GM21515 (cell line): ENCODE results near the gene NFE2L3.
"Not testable (repeated sequence)": the region's sequence is repeated elsewhere in the genome, so short reads cannot be mapped to it uniquely, and the experiment has no call there.

Source experiments
- ATAC-seq: cut with Tn5 transposase; IDR thresholded peaks from one replicate; pipeline ENCODE4 v1.9.1; 2021; ENCODE audit not compliant: unreplicated experiment

Gene NFE2L3

DNA sequence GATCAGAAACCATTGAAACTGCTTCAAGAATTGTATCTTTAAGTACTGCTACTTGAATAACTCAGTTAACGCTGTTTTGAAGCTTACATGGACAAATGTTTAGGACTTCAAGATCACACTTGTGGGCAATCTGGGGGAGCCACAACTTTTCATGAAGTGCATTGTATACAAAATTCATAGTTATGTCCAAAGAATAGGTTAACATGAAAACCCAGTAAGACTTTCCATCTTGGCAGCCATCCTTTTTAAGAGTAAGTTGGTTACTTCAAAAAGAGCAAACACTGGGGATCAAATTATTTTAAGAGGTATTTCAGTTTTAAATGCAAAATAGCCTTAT lies 33.8 kb downstream of the NFE2L3 start:
- ATAC-seq, result no peak

- ATAC-seq, result no peak
Observed at GRCh38 chr7:26186364-26187311, 34.6 kb downstream of the NFE2L3 start.

- no peak for ATAC-seq
Observed at GRCh38 chr7:26187380-26188205, 35.6 kb downstream of the NFE2L3 start.

DNA sequence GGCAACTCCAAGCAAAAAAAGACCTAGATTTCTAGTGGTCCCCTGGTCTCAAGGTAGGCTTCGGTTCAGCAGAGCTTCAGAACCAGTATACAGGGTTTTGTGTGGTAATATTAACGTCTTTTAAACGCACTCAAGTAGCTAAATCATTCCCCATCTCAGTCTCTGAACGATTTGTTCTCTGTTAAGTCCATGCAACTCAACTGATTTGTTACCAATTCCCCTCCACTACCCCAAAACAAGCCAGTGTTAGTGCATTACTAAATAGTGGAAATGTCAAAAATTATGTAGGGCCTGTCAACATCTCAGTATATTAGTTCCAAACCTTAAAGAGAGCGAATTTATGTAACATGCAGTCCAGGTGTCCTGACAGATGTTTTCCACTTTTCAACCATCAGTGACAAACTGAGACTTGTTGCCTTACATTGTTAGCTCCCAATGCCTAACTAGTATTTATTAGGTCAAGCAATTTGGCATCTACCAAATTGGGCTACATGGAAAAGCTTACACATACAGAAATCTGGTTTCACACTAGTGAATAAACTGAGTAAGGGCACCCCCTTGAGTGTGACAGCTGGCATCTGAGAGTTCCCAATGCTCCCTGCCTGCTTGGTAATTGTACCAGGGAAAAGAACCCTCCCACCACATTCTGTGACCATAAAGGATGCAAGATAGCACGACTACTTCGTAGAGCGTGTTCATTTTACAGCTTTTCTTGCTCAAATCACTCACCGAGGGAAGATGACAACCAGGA lies 36.4 kb downstream of the NFE2L3 start:
- no peak for ATAC-seq

DNA sequence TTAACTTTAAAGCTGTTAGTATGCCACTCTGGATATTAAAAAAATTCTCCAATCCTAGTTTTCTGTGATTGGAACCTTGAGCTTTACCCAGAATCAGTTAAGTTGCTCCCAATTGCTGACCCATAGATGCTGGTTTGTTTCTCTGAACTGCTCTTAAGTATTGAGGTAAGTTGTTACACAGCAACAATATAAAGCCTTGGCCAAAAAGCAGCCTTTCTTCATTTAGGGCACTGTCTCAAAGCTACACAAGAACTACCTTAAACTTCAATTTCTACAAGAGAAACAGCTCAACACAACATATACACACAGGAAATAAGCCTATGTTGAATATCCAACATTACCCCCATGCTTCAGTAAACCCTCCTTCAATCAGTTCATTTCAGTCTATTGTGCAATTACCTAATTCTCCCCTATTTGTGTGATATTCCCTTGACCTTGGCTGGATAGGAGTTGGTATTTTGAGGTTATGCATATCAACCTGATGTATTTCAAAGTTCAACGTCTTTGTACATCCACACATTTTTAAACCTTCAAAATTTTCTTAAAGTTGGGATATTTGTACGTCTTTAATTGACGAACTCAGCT lies 37.1 kb downstream of the NFE2L3 start:
- no peak for ATAC-seq

GRCh38 chr7:26189697-26190096 lies 37.7 kb downstream of the NFE2L3 start:
- no peak for ATAC-seq

- ATAC-seq, result no peak
Observed at GRCh38 chr7:26190417-26190869, 38.4 kb downstream of the NFE2L3 start.

- ATAC-seq, result no peak
Observed at GRCh38 chr7:26191233-26191973, 39.4 kb downstream of the NFE2L3 start.

- no peak for ATAC-seq
Observed at GRCh38 chr7:26191974-26192479, 40.0 kb downstream of the NFE2L3 start.

GRCh38 chr7:26192485-26193087 lies 40.6 kb downstream of the NFE2L3 start:
- ATAC-seq, result no peak

GRCh38 chr7:26193432-26194207 lies 41.6 kb downstream of the NFE2L3 start:
- no peak for ATAC-seq

GRCh38 chr7:26194764-26195163 lies 42.8 kb downstream of the NFE2L3 start:
- not testable (repeated sequence) for ATAC-seq

DNA sequence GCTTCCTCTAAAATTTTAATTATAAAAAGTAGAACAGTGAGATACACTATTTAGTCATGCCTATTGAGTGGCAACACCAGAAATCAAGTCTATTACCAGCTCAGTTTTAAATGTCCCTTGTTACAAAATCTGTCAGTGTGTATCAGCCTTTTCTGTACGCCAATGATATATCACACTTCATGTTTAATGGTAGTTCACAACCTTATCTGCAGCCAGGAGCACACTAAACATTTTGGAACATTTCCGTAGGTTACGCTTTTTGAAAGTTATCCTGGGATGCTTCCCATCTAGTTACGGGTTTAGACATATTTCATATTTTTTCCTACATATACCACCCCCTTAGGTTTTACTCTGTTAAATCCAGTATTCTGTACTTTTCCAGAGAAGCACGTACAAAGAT lies 43.2 kb downstream of the NFE2L3 start:
- ATAC-seq, result no peak

DNA sequence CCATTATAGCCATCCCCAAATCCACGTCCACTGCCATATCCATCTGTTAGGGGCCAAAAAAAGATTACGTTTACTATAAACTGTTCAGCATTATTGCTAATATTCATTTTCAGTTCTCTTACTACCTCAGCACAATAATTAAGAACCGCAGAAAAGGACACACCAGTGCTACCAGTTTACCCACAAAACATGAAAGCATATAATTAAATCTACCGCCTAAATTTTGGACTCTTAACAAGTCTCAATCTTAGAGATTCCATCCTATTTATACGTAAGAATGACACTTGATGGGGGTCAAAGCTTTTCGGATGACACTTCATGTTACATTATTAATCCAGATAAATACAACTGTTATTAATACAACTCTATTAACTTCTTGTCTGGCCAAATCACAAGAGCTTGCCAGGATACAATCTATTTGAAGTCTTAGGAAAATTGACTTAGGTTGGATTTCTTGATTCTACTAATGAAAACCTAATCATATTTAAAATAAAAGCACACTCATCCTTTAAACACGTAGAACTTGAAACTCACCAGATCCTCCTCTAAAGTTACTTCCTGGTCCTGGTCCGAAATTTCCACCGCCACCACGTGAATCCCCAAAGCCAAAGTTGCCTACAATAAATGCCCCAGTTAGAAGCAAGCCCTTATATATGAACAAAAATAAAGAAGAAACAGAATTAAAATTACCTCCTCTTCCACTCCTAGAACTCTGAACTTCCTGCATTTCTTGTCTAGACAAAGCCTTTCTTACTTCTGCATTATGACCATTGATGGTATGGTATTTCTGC lies 44.1 kb downstream of the NFE2L3 start:
- no peak for ATAC-seq

DNA sequence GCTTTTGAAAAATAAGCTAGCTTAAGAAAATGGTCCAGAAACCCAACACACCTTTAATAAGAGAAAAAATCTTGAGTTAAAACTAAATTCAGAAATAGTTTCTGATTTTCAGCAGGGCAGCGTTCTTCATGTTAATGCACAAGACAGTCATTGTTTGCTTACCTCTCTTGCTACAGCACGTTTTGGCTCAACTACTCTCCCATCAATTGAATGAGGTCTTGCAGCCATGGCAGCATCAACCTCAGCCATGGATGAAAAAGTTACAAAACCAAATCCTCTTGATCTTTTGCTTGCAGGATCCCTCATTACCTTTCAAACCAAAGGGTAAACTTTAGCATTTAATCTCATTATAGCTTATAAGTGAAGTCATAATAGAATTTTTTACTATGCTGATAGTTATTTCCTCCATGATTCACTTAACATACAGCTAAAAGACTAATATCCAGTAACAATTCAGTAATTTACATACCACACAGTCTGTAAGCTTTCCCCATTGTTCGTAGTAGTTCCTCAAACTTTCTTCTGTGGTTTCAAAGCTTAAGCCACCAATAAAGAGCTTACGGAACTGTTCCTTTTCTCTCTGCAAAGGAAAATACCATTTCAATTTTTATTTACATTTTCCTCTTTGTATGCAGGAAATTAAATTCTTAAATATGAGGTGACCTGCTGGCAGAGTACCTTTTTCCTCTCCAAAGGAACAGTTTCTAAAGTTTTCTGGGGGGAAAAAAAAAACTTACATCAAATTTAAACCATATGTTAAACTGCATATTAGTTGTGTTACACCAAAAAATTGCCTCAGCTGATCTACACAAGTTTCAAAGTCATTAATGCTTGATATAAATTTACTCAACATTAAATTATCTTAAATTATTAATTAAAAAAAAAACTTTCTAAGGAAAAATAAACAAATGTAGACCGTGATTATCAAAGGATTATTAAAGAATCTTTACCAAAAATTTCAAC lies 45.4 kb downstream of the NFE2L3 start:
- ATAC-seq, result no peak

- no peak for ATAC-seq
Observed at GRCh38 chr7:26198133-26198780, 46.3 kb downstream of the NFE2L3 start.
